HG03432 (cell line): ENCODE data around the gene CPSF4L.
"Not testable (repeated sequence)": the region's sequence is repeated elsewhere in the genome, so short reads cannot be mapped to it uniquely, and the experiment has no call there.

ENCODE experiments used
- ATAC-seq: cut with Tn5 transposase; IDR thresholded peaks from one replicate; pipeline ENCODE4 v1.9.1; 2021; ENCODE audit warnings: mild to moderate bottlenecking, moderate library complexity; ENCODE audit not compliant: unreplicated experiment

The CPSF4L gene

DNA sequence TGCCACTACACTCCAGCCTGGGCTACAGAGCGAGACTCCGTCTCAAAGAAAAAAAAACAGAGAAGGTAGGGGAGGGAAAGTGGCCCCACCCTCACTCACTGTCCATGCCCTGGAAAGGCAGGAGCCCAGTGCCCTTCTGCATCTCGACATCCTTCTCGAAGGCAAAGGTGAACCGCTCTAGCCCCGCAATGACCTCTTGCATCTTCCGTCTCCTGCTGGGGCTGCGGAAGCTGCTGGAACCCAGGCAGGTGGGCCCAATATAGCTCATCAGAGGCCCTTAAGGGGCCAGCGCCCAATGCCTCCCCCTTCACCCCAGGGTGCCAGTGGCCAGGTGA lies at the start of gene CPSF4L:
TSS of gene CPSF4L (minus strand) at position 264 of the 335 bp plus-strand sequence. CDS start at position 202, 62 bp downstream.
- ATAC-seq, result no peak

DNA sequence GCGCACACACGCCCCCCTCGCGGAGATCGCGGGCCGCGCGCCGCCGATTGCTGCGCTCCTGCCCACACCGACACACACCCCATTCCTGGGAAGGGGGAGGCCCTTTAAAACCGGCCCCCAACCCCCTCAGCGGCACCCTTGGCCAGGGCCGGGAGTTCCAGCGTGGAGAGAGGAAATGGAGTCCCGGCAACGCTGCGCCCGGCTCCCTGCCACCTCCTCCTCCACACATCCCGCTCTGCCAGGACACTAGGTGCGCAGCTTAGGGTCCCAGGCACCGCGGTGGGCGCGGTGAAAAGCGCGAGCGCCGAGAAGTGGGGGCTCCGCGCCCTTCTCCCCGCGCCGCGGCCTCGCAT lies 49.7 kb upstream of the CPSF4L start:
- peak; percentile 19 for ATAC-seq

GRCh38 chr17:73309727-73310596 lies 48.3 kb upstream of the CPSF4L start:
- no peak for ATAC-seq

DNA sequence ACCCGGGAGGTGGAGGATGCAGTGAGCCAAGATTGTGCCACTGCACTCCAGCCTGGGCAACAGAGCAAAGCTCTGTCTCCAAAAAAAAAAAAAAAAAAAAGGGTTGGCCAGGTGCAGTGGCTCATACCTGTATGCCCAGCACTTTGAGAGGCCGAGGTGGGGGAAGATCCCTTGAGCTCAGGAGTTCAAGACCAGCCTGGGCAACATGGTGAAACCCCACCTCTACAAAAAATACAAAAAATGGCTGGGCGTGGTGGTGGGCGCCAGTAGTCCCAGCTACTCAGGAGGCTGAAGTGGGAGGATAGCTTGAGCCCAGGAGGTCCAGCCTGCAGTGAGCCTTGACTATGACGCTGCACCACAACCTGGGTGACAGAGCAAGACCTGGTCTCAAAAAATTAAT lies 47.3 kb upstream of the CPSF4L start:
- ATAC-seq, result not testable (repeated sequence)

- ATAC-seq, result no peak
Measured at GRCh38 chr17:73308017-73308823, 46.5 kb upstream of the CPSF4L start.

DNA sequence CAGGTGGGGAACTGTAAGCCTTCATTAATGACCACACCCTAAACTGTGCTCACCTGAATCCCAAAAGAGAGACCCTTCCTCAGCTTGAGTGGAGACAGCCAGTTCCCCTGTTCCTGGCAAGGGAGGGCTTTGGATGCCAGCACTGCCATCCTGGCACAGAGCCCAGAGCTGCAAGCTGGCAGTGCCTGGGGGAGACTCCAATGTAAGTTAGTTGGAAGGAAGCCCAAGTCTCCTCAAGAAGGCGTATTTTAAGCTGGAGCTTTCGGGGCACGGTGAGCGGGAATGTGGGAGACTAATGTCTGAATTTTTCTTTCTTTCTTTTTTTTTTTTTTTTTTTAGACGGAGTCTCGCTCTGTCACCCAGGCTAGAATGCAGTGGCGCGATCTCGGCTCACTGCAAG lies 45.5 kb upstream of the CPSF4L start:
- ATAC-seq, result no peak

- no peak for ATAC-seq
Measured at GRCh38 chr17:73305845-73306836, 44.5 kb upstream of the CPSF4L start.

GRCh38 chr17:73304971-73305812 lies 43.5 kb upstream of the CPSF4L start:
- ATAC-seq, result no peak

GRCh38 chr17:73304438-73304837 lies 42.8 kb upstream of the CPSF4L start:
- ATAC-seq, result no peak

- ATAC-seq, result no peak
Measured at GRCh38 chr17:73302189-73302588, 40.5 kb upstream of the CPSF4L start.

DNA sequence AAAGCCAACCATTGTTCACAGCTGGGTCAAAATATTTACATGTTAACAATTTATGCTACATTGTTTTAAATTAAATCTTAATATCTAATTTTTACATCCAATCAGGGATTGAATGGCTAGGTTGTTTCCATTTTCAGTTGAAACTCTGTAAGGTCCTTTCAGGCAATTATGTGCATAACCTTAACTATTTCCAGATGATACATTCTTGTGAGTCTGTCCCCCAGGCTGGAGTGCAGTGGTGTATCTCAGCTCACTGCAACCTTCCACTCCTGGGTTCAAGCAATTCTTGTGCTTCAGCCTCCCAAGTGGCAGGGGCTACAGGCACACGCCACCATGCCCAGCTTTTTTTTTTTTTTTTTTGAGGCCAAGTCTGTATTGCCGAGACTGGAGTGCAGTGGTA lies 39.7 kb upstream of the CPSF4L start:
- no peak for ATAC-seq

GRCh38 chr17:73300392-73300791 lies 38.7 kb upstream of the CPSF4L start:
- no peak for ATAC-seq

DNA sequence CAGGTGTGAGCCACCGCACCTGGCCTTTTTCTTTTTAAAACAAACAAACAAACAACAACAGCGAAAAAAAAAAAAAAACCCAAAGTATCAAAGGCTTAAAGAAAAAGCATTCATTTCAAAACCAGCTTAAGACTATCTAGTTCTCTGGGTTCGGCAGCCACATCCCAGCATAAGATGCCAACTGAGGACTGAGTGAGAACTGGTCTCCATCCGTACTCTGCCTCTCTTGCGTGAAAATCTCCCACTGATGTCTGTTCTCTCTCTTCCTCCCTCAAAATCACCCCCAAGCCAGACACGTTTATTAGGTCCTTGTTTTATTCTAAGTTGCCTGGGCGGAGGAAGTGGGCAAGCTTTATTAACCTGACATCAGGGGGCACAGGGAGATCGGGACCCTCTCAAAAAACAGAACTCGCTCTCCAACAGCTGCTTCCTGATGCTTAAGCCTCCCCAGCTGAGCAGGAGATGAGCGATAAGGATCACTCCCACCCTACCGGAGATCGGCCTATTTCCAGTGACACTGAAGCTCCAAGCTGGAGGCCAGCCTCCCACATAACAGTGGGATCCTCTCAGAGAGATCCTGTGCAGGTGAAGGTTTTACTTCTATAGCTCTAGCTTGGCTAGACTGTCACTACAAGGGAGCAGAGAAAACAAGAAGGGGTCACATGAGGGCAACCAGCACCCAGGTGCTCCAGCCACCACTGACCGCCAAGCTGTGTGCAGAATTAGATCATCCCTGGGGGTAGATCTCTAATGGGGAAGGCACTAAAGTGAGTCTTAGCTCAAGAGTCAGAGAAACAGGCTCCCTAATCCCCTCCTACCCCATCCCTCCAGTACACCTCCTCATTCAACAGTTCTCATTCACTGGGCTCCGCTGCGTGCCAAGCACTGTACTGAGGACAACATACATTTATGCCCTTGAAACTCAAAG lies 36.5 kb upstream of the CPSF4L start:
- ATAC-seq, result no peak

- no peak for ATAC-seq
Measured at GRCh38 chr17:73293480-73293911, 31.8 kb upstream of the CPSF4L start.

- no peak for ATAC-seq
Measured at GRCh38 chr17:73293031-73293430, 31.4 kb upstream of the CPSF4L start.

- no peak for ATAC-seq
Measured at GRCh38 chr17:73292031-73292531, 30.4 kb upstream of the CPSF4L start.

DNA sequence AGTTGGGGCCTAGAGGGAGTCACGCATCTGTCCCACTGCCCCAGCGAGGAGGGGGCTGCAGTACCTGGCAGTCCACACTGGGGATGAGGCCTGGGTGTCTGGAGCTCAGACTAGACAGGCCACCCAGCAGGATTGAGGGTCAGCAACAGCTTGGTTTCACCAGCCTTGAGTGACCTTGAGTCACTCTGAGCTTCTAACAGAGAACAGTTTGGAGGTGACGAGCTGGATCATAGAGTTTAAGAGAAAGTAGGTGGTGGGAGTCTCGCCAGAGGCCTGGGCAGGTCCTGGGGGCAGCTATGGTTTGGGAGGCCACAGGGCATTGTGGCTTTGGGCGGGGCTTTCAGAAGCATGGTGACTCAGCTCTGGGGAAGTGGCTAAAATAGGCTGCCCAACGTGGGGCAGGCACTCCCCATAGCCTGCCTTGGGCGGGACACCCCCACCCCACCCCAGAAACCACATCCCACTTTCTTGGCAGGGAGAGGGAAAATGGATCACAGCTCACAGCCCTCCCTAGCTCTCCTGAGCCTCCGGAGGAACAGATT lies 29.7 kb upstream of the CPSF4L start:
- ATAC-seq, result peak; percentile 90
